Colonic mucosa (tissue), 4 donors: Measurements from ENCODE around the gene SLC35B1. TPM values are rescaled to one million over a fixed set of nuclear protein-coding genes. Genes with fewer than 3 reads are reported as not detected.

Source experiments
- DNase-seq: peaks from one replicate; pipeline ENCODE4 v3.0.0-alpha.2; 2020
- H3K27ac ChIP-seq: fragments of 200-600 bp; one replicate; pipeline ENCODE4 v1.8.0; 2021
- H3K27me3 ChIP-seq: fragments of 200-600 bp; one replicate; pipeline ENCODE4 v1.8.0; 2021
- H3K36me3 ChIP-seq: fragments of 200-600 bp; one replicate; pipeline ENCODE4 v1.8.0; 2021
- H3K4me1 ChIP-seq: fragments of 200-600 bp; one replicate; pipeline ENCODE4 v1.8.0; 2021; ENCODE audit warnings: mild to moderate bottlenecking
- H3K4me3 ChIP-seq: fragments of 200-600 bp; one replicate; pipeline ENCODE4 v1.8.0; 2021
- H3K9ac ChIP-seq, 2 donors: one replicate each; pipeline ENCODE4 v1.7.0; 2013; ENCODE audit warnings: control low read depth in 2 of 2, low read depth in 2 of 2, low read length in 2 of 2
- H3K9me3 ChIP-seq: fragments of 200-600 bp; one replicate; pipeline ENCODE4 v1.8.0; 2021
- intact Hi-C: fragments of 100-400 bp; cut with DNase I; formaldehyde crosslinking; loops from one replicate; pipeline ENCODE4 v1.14.1; 2022
- total RNA-seq, 2 donors: library from RNA; stranded (reverse); fragmentation: NEBNext Ultra II Directional in 1 of 2; extraction: Animal tissue kit (Norgen Biotek cat#: 25700) in 1 of 2; gene quantifications; one replicate each; pipeline ENCODE4 v1.2.1, GENCODE V29; 2021
- TF ChIP-seq, protein P1 (sequence below): fragments of 200-600 bp; IDR thresholded peaks from one replicate; pipeline ENCODE4 v1.8.0; 2022; ENCODE audit warnings: antibody characterized with exemption, mild to moderate bottlenecking
- donor health status: healthy.
- donor health status: DM: no; HTN: no; CAD: no.
- donor health status: DM: no; HTN: no; CAD: no.

SLC35B1 gene
- total RNA-seq, 2 donors from 2014 or later, result 43.0 to 73.5 TPM

GRCh38 chr17:49723423-49723822 is 15.7 kb upstream of the SLC35B1 start:
- Histone ChIP-seq H3K36me3 (no peaks in the 10 kb centered on the region), H3K9me3 (no peaks in the 10 kb centered on the region), H3K4me1 (no peaks in the 10 kb centered on the region), H3K27me3 (no peaks in the 10 kb centered on the region), H3K4me3 (no peak overlapping the region), H3K27ac (peak overlapping the region; percentile 53), H3K9ac (no peak overlapping the region)
- intact Hi-C loops, result no loop called here
- TF ChIP-seq, protein P1, sequence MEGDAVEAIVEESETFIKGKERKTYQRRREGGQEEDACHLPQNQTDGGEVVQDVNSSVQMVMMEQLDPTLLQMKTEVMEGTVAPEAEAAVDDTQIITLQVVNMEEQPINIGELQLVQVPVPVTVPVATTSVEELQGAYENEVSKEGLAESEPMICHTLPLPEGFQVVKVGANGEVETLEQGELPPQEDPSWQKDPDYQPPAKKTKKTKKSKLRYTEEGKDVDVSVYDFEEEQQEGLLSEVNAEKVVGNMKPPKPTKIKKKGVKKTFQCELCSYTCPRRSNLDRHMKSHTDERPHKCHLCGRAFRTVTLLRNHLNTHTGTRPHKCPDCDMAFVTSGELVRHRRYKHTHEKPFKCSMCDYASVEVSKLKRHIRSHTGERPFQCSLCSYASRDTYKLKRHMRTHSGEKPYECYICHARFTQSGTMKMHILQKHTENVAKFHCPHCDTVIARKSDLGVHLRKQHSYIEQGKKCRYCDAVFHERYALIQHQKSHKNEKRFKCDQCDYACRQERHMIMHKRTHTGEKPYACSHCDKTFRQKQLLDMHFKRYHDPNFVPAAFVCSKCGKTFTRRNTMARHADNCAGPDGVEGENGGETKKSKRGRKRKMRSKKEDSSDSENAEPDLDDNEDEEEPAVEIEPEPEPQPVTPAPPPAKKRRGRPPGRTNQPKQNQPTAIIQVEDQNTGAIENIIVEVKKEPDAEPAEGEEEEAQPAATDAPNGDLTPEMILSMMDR, result no peak
- DNase-seq, result peak; percentile 47

DNA sequence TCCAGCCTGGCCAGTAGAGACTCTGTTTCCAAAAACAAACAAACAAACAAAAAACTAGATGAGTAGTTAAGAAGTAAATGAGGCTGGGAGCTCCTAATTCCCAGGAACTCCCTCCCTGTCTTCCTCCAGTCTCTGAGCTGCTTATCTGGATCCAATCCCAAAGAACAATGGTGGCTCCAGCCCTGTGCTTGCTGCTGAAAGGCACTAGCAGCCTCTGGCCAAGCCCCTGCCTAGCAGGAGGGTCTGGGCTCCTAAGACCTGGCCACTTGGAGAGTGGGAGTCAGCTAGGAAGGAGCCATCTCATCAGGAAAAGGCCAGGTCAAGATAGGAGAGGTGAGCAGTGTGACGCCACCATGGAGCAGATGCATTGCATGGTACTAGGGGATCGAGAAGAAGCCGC is 14.3 kb upstream of the SLC35B1 start:
- Histone ChIP-seq H3K27ac (no peak overlapping the region), H3K36me3 (no peaks in the 10 kb centered on the region)

DNA sequence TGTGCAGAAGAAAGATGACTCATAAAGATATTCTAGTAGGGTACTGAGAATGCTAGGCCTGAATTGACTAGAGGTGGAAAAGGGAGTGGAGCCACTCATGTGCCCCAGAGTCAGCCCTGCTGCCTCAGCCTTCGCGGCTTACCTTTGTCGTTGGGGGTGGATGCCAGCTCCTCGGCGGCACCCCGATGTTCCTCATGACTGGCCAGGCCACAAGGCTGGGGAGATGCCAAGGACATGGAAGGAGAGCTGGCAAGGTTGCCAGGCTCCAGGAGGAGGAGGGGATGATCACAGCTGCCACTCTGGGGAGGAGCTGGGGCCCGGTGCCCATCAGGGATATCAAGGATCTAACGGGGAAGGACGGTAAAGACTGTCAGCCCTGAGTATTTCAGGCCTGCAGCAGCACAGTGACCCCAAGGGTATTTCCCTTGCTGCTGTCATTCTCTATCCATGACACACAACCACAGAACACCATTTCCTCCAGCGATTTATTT is 9.7 kb upstream of the SLC35B1 start:
- H3K4me1 ChIP-seq, result no peaks in the 10 kb centered on the region
- H3K27ac ChIP-seq, result no peak overlapping the region
- H3K27me3 ChIP-seq, result no peaks in the 10 kb centered on the region
- no peak overlapping the region for H3K9ac ChIP-seq
- intact Hi-C loops, result no loop called here
- no peak for DNase-seq
- TF ChIP-seq, protein P1, result no peak
- H3K36me3 ChIP-seq, result no peaks in the 10 kb centered on the region
- H3K4me3 ChIP-seq, result no peak overlapping the region
- H3K9me3 ChIP-seq, result no peaks in the 10 kb centered on the region

More for the DNA sequence above, 14.3 kb upstream of the SLC35B1 start:
- H3K9me3 ChIP-seq, result no peaks in the 10 kb centered on the region
- no peak overlapping the region for H3K9ac ChIP-seq
- H3K4me3 ChIP-seq, result no peak overlapping the region
- no peaks in the 10 kb centered on the region for H3K27me3 ChIP-seq
- intact Hi-C loops, result no loop called here
- no peaks in the 10 kb centered on the region for H3K4me1 ChIP-seq
- DNase-seq, result no peak
- TF ChIP-seq, protein P1, result no peak

DNA sequence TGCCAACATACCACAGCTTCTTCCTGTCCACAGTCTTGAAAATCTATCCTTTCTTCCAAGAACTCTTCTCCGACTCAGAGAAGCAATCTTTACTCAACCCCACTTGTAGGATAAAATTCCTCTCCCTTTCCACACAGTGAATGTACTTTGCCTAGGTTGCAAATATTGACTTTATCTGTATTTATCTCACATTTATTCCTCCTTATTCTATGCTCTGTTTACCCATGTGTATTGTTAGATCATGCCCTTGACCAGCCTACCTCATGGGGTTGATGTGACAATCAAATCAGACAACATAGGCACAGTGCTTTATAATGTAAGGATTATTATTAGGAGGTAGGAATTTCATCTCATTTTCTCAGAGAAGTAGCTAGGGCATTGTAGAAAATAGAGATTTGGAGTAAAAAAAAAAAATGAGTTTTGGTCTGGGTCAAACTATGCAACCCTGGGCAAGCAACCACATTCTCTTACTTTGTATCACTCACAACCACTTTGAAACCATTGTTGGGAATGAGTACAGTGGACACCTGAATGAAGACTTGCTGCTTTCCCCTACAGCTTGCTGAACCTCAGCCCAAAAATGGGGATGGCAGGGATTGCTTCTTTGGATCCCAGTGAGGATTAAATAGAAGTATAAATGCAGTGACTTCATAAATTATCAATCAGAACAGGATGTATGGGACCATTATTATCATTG is 9.1 kb upstream of the SLC35B1 start:
- Histone ChIP-seq H3K27ac (no peak overlapping the region), H3K27me3 (no peaks in the 10 kb centered on the region), H3K4me1 (no peaks in the 10 kb centered on the region), H3K9me3 (no peaks in the 10 kb centered on the region), H3K36me3 (no peaks in the 10 kb centered on the region), H3K4me3 (no peak overlapping the region), H3K9ac (no peak overlapping the region)
- intact Hi-C loops, result no loop called here
- TF ChIP-seq, protein P1, result no peak
- no peak for DNase-seq

- TF ChIP-seq, protein P1, result no peak
- no peaks in the 10 kb centered on the region for H3K27me3 ChIP-seq
- H3K27ac ChIP-seq, result no peak overlapping the region
- no peaks in the 10 kb centered on the region for H3K9me3 ChIP-seq
- H3K4me1 ChIP-seq, result no peaks in the 10 kb centered on the region
- intact Hi-C loops, result no loop called here
- H3K36me3 ChIP-seq, result no peaks in the 10 kb centered on the region
- H3K4me3 ChIP-seq, result no peak overlapping the region
- DNase-seq, result no peak
- H3K9ac ChIP-seq, result no peak overlapping the region
These were observed 8.0 kb upstream of the SLC35B1 start for GRCh38 chr17:49715717-49716279.
